NCI-H2227 treated with DMSO at 0.1 percent for 48 hours (cell line): ENCODE data around the gene CCL27.

Experiments
- DNase-seq: peaks from one replicate; lab custom pipeline; 2025; lab: John Stamatoyannopoulos, UW

The CCL27 gene

GRCh38 chr9:34627716-34628655 lies 34.5 kb downstream of the CCL27 start:
- no peak for DNase-seq

GRCh38 chr9:34625186-34625486 lies 37.3 kb downstream of the CCL27 start:
- no peak for DNase-seq

GRCh38 chr9:34624475-34625185 lies 37.8 kb downstream of the CCL27 start:
- no peak for DNase-seq

- DNase-seq, result no peak
Observed at GRCh38 chr9:34623374-34624235, 38.9 kb downstream of the CCL27 start.

- DNase-seq, result peak; percentile 87
Observed at GRCh38 chr9:34620061-34620994, 42.1 kb downstream of the CCL27 start, which contains the start of gene DCTN3. DCTN3 (minus strand) TSS chr9:34620495; CDS start chr9:34620464, 31 bp downstream.

- no peak for DNase-seq
Observed at GRCh38 chr9:34615132-34615531, 47.3 kb downstream of the CCL27 start.

GRCh38 chr9:34612788-34613390 lies 49.6 kb downstream of the CCL27 start:
- peak; percentile 29 for DNase-seq
